K562 (cell line): Measurements from ENCODE around the gene ACTN4. TPM values are rescaled to one million over a fixed set of nuclear protein-coding genes. Genes with fewer than 3 reads are reported as not detected.

Experiments
- DDX20 ChIP-seq: fragments of 450-650 bp; IDR thresholded peaks from 2 replicates; pipeline ENCODE4 v1.6.1; 2016; ENCODE audit warnings: missing genetic modification characterization, low read depth, mild to moderate bottlenecking, missing compliant biosample characterization, moderate library complexity
- DPF2 ChIP-seq: fragments of 450-650 bp; IDR thresholded peaks from 2 replicates; pipeline ENCODE4 v1.6.1; 2016
- HBP1 ChIP-seq: fragments of 450-650 bp; formaldehyde crosslinking; IDR thresholded peaks from 2 replicates; pipeline ENCODE4 v1.4.0; 2022; ENCODE audit warnings: missing genetic modification characterization
- NFATC3 ChIP-seq: fragments of 450-650 bp; IDR thresholded peaks from 2 replicates; pipeline ENCODE4 v1.6.1; 2017; ENCODE audit warnings: mild to moderate bottlenecking
- NR0B1 ChIP-seq: fragments of 450-650 bp; IDR thresholded peaks from one replicate; pipeline ENCODE4 v1.6.1; 2018; ENCODE audit warnings: mild to moderate bottlenecking, moderate library complexity; ENCODE audit not compliant: partially characterized antibody
- PCBP1 ChIP-seq: fragments of 200-400 bp; formaldehyde crosslinking; IDR thresholded peaks from 2 replicates; pipeline ENCODE4 v1.6.1; 2018; ENCODE audit warnings: mild to moderate bottlenecking, low read depth, low read length; ENCODE audit not compliant: poor library complexity, severe bottlenecking
- PHTF2 ChIP-seq: fragments of 250-450 bp; sonication (Bioruptor Pico); IDR thresholded peaks from 2 replicates; pipeline ENCODE4 v1.5.0; 2021; ENCODE audit warnings: mild to moderate bottlenecking
- SRF ChIP-seq, 2 experiments: fragments of 250-450, 450-650 bp in 1 of 2; sonication (Bioruptor Pico) in 1 of 2; sonication (generic) in 1 of 2; formaldehyde crosslinking; IDR thresholded peaks; 2 replicates each; pipeline versions ENCODE4 v1.5.0 to v1.5.1; 2020 to 2022; ENCODE audit warnings: mild to moderate bottlenecking in 1 of 2, missing genetic modification reagents in 1 of 2
- TEAD1 ChIP-seq, 2 experiments: fragments of 450-650 bp in 1 of 2; sonication (generic) in 1 of 2; formaldehyde crosslinking; IDR thresholded peaks; 2 replicates each; pipeline versions ENCODE4 v1.4.0 to v1.8.0; 2020 to 2022; ENCODE audit warnings: mild to moderate bottlenecking in 2 of 2, missing genetic modification reagents in 1 of 2
- TEAD2 ChIP-seq: fragments of 450-650 bp; IDR thresholded peaks from 2 replicates; pipeline ENCODE4 v1.6.1; 2016; ENCODE audit warnings: missing genetic modification characterization, control low read depth, missing compliant biosample characterization
- ZBTB34 ChIP-seq: fragments of 250-450 bp; sonication (Bioruptor Pico); IDR thresholded peaks from 2 replicates; pipeline ENCODE4 v1.8.0; 2021; ENCODE audit warnings: mild to moderate bottlenecking, moderate library complexity
- ZBTB40 ChIP-seq, 2 experiments: fragments of 450-650 bp in 1 of 2; sonication (generic) in 1 of 2; formaldehyde crosslinking in 1 of 2; IDR thresholded peaks; 2 replicates each; pipeline versions ENCODE4 v1.7.1 to v1.9.0; 2016 to 2022; ENCODE audit warnings: inconsistent platforms in 1 of 2, mild to moderate bottlenecking in 1 of 2, missing genetic modification reagents in 1 of 2
- ZNF766 ChIP-seq: fragments of 200-800 bp; sonication (Bioruptor generic); conservative IDR thresholded peaks from 2 replicates; pipeline ENCODE4 v1.6.1; 2016; ENCODE audit warnings: missing genetic modification characterization, missing compliant biosample characterization
- polyA plus RNA-seq, 8 experiments: library from polyadenylated mRNA; depleted of rRNA in 4 of 8; stranded (reverse) in 5 of 8; unstranded in 3 of 8; fragments of >200 nt; fragmentation: Nextera tagmentation in 2 of 8; fragmentation: Illumina TruSeq in 1 of 8; extraction: Ambion mirVana in 2 of 8; extraction: Trizol in 1 of 8; gene quantifications; 2 replicates each; pipeline versions ENCODE4 v1.2.1 to v1.2.3, GENCODE V29; 2011 to 2014; ENCODE audit warnings: inconsistent platforms in 1 of 8, missing spikeins in 1 of 8
- total RNA-seq, 7 experiments: library from RNA; depleted of rRNA in 6 of 7; stranded (reverse); fragments of >200 nt in 6 of 7; fragmentation: Illumina TruSeq in 2 of 7; extraction: Trizol in 2 of 7; gene quantifications; 2 replicates each; pipeline versions ENCODE4 v1.2.1 to v1.2.3, GENCODE V29; 2011 to 2021; ENCODE audit warnings: low replicate concordance in 1 of 7

Gene ACTN4
- total and polyA plus RNA-seq, 9 of the 15 experiments (the other 6 are each of a cell fraction or from before 2014, with no cell fraction given) = 3.1 to 385 (median 125) TPM

- TF ChIP-seq ZBTB40 (IDR thresholded peaks at IDR 0.05) (peak; percentile 25; the same call in 1 of the 2 replicates), ZBTB40 (CRISPR knock-in tag; IDR thresholded peaks at IDR 0.05) (no peak), PHTF2 (CRISPR knock-in tag) (no peak), TEAD1 (CRISPR knock-in tag; IDR thresholded peaks at IDR 0.05) (peak in 1 of 2 experiments; percentile 12; a peak in 1 of 4 replicates), ZNF766 (CRISPR knock-in tag) (no peak), PCBP1 (no peak), SRF (CRISPR knock-in tag; IDR thresholded peaks at IDR 0.05) (no peak), DDX20 (tag) (no peak), NFATC3 (no peak), TEAD2 (tag) (no peak), HBP1 (CRISPR knock-in tag) (0 out of 2 replicates have a peak, but pooled peaks have one; percentile 56), DPF2 (0 out of 2 replicates have a peak, but pooled peaks have one; percentile 7), ZBTB34 (CRISPR knock-in tag) (no peak), NR0B1 (no peak)
Measured at GRCh38 chr19:38648769-38649304, 1.4 kb downstream of the ACTN4 start (continued).
